GOT3 (cell line): ENCODE results near the gene RCAN1.
"Not testable (repeated sequence)": the region's sequence is repeated elsewhere in the genome, so short reads cannot be mapped to it uniquely, and the experiment has no call there.

Source experiments
- DNase-seq: peaks from one replicate; lab custom pipeline; 2025; ENCODE audit warnings: mixed read lengths; lab: John Stamatoyannopoulos, UW

RCAN1 gene

GRCh38 chr21:34621434-34622350 is 6.8 kb upstream of the RCAN1 start:
- DNase-seq = no peak

- DNase-seq = no peak
Measured at GRCh38 chr21:34619841-34620665, 5.1 kb upstream of the RCAN1 start.

- no peak for DNase-seq
Measured at GRCh38 chr21:34618941-34619340, 4.0 kb upstream of the RCAN1 start.

DNA sequence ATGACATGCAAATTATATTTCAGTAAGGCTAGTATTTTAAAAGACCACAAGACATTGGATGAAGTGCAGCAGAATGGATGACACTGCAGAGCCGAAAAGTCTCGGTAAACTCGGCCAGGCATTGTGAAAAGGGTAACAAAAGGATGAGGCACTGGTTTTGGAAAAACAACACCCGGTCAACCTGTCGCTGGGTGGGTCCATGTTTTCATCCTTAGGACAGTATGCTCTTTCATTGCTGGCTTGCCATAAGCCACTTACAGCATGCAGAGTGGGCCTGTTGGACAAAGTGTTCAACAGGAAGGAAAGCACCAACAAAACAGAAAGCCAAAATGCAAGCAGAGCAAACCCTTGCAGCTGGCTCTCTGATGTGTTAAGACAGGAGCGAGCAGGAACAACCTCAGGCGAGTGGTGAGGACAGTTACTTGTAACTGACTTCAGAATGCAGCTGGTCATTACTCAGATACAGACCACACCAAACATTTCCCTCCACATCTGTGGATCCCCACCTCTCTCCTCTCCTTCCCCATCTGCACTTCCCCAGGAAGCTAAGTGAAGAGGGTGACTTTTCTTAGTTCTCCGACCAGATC is 2.9 kb upstream of the RCAN1 start:
- no peak for DNase-seq

DNA sequence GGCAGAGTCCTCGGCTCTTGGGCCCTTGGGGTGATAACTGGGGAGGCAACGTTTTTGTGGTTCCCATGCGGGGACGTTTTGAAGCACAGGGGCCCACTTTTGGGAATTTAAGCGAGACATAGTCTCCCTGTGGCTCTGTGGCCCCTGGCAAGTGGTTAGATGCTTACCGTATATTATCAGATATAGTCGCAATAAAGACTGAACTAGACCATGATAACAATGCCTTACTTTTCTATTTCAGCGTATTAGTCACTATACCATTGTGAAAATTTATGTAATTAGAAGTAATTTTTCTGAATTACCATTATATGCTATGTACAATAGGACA is 538 bp upstream of the RCAN1 start:
- no peak for DNase-seq

DNA sequence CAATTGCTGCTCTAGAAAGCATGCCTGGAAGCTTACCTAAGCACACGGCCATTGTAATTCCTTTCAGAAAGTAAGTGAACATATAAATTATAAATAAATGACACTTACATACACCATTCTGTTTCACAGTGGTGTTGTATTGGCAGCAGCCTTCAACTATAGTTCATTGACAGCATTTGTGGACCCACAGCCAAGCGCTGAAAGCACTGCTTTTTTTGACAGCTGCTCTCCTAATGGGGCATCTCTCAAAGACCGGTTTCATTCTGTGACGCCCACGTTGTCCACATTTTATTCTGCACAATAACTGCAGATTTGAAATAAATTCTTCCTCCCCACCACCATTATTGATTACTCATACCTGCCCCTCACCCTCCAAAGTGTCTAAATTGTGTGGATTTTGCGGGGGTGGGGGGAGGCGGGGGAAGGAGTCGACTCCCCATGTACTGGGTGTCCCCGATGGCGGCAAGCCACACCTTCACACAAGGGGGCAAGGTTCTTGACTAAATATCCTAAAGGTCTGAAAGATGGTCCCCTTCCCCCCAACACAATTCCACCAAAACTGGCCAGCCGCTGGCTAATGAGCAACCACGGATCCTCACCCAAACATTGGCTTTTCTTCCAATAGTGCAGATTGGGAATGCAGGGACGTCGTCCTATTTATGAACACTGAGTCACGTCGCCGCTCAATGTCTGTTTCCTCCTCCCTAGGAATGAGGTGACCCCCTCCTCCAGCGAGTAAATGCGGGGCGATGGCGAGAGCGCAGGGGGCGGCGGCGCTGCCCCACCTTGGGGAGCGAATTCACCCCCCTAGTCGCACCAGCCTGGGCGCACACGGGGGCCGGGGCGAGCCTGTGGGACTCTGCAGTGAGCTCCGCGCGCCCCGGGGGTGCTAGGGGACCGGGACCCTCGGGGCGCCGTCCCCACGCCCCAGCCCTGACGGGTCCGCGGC is 960 bp downstream of the RCAN1 start:
- no peak for DNase-seq

GRCh38 chr21:34612557-34612956 is 2.4 kb downstream of the RCAN1 start:
- no peak for DNase-seq

DNA sequence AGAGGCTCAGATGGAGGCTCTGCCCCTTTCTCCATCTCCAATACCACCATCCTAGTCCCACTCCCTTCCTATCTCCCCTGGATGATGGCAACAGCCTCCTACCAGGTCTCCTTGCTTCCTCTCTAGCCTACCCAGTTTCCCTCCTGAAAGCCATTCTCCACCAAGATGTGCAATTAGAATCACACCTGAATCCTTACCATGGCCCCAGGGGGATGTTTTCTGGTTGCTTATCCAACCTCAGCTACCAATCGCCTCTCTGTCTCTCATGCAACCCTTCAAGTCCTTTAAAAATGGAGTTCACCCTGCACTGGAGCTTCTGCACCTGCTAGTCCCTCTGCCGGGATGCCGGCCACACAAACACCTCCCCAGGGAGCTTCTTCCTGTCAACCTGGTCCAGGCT is 2.9 kb downstream of the RCAN1 start:
- no peak for DNase-seq

- DNase-seq = no peak
Measured at GRCh38 chr21:34611528-34611927, 3.4 kb downstream of the RCAN1 start.

- no peak for DNase-seq
Measured at GRCh38 chr21:34609933-34610549, 4.9 kb downstream of the RCAN1 start.

GRCh38 chr21:34609244-34609932 is 5.5 kb downstream of the RCAN1 start:
- no peak for DNase-seq

DNA sequence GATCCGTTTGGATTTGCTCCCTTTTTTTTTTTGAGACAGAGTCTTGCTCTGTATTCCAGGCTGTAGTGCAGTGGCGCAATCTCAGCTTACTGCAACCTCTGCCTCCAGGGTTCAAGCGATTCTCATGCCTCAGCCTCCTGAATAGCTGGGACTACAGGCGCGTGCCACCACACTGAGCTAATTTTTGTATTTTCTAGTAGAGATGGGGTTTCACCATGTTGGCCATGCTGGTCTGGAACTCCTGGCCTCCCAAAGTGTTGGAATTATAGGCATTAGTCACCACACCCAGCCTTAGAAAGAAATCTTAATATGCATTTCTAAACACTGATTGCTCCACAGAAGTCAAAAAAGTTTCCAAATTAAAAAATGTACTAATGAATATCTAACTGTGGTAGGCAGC is 7.5 kb downstream of the RCAN1 start:
- not testable (repeated sequence) for DNase-seq

- no peak for DNase-seq
Measured at GRCh38 chr21:34606621-34607020, 8.3 kb downstream of the RCAN1 start.

DNA sequence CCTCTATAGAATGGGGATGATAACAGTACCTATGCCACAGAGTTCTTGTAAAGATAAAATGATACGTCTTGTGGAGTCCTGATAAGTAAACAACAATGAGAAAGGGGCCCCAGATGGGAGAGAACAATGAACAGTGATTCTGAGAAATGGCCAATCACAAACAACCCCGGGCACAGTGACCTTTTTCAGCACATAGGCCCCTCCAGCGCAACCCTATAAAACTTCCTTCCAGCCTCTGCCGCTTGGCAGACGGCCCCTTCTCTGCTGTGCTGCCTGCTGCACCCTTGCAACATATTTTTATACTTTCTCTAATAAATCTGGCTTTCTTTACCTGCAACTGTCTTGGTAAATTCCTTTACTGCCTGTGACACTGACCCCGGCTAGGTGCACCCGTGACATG is 8.9 kb downstream of the RCAN1 start:
- DNase-seq = no peak

- not testable (repeated sequence) for DNase-seq
Measured at GRCh38 chr21:34604956-34605355, 10.0 kb downstream of the RCAN1 start.

DNA sequence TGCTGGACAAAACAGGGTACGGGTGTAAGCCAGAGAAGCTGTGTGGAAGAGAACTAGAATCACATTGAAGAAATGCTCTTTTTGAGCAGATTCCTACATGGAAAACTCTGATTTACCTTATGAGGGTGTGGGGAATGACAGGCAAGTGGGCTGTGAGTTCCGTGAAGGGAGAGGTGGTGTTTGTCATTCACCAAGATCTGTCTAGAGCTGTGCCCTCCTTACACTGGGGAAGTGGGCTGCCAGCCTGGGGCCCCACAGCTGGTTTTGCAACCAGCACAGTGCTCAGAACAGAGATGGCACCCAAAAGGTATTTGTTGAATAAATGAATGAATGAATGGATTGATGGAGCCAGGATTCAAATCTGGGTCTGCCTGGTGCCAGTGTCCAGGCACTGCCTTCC is 10.4 kb downstream of the RCAN1 start:
- no peak for DNase-seq

GRCh38 chr21:34603710-34604057 is 11.2 kb downstream of the RCAN1 start:
- DNase-seq = no peak

DNA sequence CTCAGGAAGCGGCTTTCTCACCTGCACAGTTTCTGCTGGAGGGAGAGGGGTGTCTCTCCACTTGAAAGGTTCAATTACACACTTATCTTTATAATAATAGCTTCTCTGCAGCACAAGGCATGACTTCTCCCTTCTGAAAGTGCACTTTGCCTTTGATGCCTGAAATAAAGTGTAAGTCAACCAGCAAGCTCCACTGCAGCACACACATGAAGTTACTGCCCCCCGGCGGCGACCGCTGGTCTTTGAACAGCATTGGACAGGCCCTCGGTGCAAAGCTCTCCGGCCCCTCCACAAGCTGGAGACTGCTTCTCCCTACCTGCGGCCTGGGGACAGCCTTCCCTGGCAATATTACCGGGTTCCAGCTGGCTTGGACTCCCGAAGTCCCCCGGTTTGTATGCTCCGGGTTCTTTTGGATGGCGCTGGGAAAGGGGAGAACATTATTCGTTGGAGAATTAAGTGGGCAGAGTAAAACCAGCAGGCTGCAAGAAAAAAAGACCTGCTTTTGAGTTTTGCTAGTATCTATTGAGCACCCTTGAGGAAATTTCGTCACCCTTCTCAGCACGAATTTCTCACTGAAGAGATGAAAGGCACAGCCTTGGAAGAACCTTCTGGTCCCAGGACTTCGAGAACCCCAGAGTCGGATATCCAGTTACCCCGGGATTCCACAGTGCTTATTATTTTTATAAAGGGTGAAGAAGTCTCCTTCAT is 11.8 kb downstream of the RCAN1 start:
- no peak for DNase-seq

GRCh38 chr21:34602061-34602460 is 12.9 kb downstream of the RCAN1 start:
- no peak for DNase-seq

DNA sequence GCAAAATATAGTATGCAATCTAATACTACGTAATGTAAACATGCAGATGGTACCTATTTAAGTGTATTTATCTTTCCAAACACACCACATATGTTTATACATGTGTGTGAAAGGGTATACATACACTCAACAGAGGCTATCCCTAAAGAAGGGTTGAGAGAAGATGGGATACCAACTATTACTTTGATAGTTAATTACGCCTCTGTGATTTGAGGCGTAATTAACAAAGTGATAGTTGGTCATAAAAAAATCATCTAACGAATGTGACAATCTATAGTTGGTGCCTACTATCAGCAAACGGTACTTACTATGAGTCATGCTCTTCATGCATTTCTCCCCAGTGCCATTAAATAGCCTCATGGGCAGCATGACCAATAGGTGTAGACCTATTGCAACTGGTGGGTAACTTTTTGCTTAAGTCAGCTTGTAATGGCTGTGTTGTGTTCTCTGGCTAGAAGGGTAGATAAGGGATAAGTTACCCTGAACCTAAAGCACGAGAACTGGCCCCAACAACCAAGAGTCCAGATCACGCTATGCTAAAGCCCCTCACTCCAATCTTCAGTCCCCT is 15.3 kb downstream of the RCAN1 start:
- DNase-seq = no peak
